Thyroid gland (tissue), 4 donors: Measurements from ENCODE around the gene TP73. TPM values are rescaled to one million over a fixed set of nuclear protein-coding genes. Genes with fewer than 3 reads are reported as not detected.

Experiments
- DNase-seq, 2 donors: peaks; one replicate each; pipeline ENCODE4 v3.0.0-alpha.2; 2019
- H3K27ac ChIP-seq, 3 donors: fragments of 200-600 bp; sonication (generic); 1 replicate in 2 of 3; 2 replicates in 1 of 3; pipeline ENCODE4 v1.5.1; 2016 to 2019; ENCODE audit warnings: mild to moderate bottlenecking in 1 of 3, moderate library complexity in 1 of 3
- H3K27me3 ChIP-seq: fragments of 200-600 bp; sonication (generic); one replicate; pipeline ENCODE4 v1.5.1; 2019
- H3K36me3 ChIP-seq, 2 donors: fragments of 200-600 bp; sonication (generic); one replicate each; pipeline ENCODE4 v1.5.1; 2016 to 2019
- H3K4me1 ChIP-seq, 2 donors: fragments of 200-600 bp; sonication (generic); one replicate each; pipeline ENCODE4 v1.5.1; 2017 to 2019
- H3K4me3 ChIP-seq, 3 donors: fragments of 200-600 bp; sonication (generic); replicated peaks in 1 of 3; 1 replicate in 2 of 3; 2 replicates in 1 of 3; pipeline ENCODE4 v1.5.1; 2016; ENCODE audit warnings: mild to moderate bottlenecking in 1 of 3
- H3K9me3 ChIP-seq: fragments of 200-600 bp; sonication (generic); one replicate; pipeline ENCODE4 v1.5.1; 2017
- POLR2A ChIP-seq, 2 donors: fragments of 450-650 bp; IDR thresholded peaks; one replicate each; pipeline ENCODE4 v1.6.1; 2017; ENCODE audit warnings: antibody characterized with exemption in 2 of 2, mild to moderate bottlenecking in 2 of 2, moderate library complexity in 1 of 2
- WGBS, 2 donors: methylation state at CpG; one replicate each; pipeline ENCODE4 v1.1.5; 2017; 5-methylcytosine and 5-hydroxymethylcytosine counted together
- intact Hi-C: fragments of 100-400 bp; cut with DNase I; formaldehyde crosslinking; loops from one replicate; pipeline ENCODE4 v1.15.1; 2023
- total RNA-seq, 4 donors: library from RNA; depleted of rRNA; stranded (reverse); fragments of >200 nt; gene quantifications; one replicate each; pipeline ENCODE4 v1.2.3, GENCODE V29; 2016
- TF ChIP-seq, protein P1 (sequence below), 6 experiments: fragments of 200-600 bp in 3 of 6; fragments of 450-650 bp in 3 of 6; sonication (generic) in 3 of 6; IDR thresholded peaks; one replicate each; pipeline ENCODE4 v1.5.1; 2016 to 2019; ENCODE audit warnings: antibody characterized with exemption in 6 of 6, mild to moderate bottlenecking in 2 of 6, inconsistent platforms in 1 of 6, moderate library complexity in 1 of 6

The TP73 gene
- total RNA-seq, 4 donors from 2014 or later: 0.33 to 0.49 TPM; not detected in 2

DNA sequence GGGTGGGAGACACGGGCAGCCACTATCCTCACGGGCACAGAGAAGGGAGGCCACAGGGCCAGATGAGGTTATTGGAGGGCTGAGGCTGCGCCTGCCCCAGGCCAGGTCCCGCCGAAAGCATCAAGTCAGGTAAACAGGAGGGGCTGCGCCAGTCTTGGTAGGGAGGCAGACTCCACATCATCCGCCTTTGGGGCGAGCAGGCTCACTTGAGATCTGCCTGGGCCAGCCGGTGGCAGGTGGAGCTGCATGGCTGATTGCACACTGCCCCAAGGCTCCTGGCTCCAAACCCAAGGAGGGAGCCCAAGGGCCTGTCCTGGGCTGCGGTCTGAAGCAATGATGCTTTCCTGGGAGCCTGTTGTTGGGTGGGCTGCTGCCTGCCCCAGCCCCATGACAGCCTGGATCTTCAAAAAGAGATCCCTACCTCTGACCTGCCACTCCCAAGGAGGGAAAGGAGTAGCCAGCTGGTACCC is 124.8 kb downstream of the TP73 start:
- TF ChIP-seq, protein P1, sequence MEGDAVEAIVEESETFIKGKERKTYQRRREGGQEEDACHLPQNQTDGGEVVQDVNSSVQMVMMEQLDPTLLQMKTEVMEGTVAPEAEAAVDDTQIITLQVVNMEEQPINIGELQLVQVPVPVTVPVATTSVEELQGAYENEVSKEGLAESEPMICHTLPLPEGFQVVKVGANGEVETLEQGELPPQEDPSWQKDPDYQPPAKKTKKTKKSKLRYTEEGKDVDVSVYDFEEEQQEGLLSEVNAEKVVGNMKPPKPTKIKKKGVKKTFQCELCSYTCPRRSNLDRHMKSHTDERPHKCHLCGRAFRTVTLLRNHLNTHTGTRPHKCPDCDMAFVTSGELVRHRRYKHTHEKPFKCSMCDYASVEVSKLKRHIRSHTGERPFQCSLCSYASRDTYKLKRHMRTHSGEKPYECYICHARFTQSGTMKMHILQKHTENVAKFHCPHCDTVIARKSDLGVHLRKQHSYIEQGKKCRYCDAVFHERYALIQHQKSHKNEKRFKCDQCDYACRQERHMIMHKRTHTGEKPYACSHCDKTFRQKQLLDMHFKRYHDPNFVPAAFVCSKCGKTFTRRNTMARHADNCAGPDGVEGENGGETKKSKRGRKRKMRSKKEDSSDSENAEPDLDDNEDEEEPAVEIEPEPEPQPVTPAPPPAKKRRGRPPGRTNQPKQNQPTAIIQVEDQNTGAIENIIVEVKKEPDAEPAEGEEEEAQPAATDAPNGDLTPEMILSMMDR (IDR thresholded peaks at IDR 0.05): no peak
- TF ChIP-seq POLR2A (IDR thresholded peaks at IDR 0.05): no peak
- H3K9me3 ChIP-seq: no peaks in the 10 kb centered on the region
- intact Hi-C loops: no loop called here
- H3K27me3 ChIP-seq: no peaks in the 10 kb centered on the region
- peaks cover 22 to 31% of the 10 kb centered on the region in 2 donors for H3K36me3 ChIP-seq
- DNase-seq: peak; percentile 62 to 70
- H3K4me3 ChIP-seq: no peak overlapping the region
- 48% methylated on average over 9 of the region's 10 CpGs; no CpG with 5 or more reads in 1 of the 2 donors for WGBS, 2 donors
- H3K27ac ChIP-seq: peak overlapping the region; percentile 65 to 82 (median 80)
- H3K4me1 ChIP-seq: peaks cover 34 to 48% of the 10 kb centered on the region in 2 donors

DNA sequence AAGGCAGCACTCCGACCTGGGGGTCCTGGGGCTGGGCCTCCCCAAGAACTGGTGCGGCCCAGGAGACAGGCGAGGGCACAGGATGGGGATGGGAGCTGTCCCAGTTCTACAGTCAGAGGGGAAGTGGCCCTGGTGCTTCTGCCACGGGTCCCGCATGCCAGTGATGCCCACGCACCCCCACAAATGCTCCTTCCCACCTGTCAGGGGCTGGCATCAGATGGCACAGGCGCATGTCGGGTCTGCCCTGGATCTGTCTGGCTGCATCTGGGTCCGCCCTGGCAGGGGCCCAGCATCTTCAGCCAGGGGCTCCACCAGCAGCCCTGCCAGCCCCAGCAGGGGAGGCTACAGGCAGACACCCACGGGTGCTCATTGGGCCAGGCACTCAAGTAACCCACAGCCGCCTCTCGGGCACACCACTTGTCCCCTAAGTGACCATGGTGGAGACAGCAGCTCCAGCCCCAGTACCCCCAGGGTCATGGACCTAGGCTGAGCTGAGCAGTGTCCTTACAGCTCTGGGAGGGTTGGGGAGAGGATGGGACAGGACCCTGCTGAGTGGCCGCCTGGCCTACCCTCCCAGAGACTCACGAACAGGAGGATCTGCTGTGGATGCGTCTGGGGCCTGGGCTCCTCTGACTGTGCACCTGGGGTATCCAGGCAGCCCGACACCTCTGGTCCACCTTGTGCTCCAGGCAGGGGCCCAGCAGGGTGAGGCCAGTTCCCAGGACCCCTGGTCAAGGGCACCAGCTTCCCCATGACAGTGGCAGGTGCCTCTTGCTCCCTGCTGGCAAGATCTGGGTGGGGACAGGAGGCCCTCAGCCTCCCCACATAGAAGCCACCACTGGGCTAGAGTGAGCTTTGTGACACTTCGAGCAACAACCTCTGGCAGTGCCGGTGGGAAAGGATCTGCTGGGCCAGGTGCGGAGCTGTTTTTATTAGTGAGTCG is 125.6 kb downstream of the TP73 start:
- Histone ChIP-seq H3K27me3 (no peaks in the 10 kb centered on the region), H3K4me3 (no peak overlapping the region), H3K4me1 (peaks cover 31 to 45% of the 10 kb centered on the region in 2 donors), H3K36me3 (peaks cover 30 to 38% of the 10 kb centered on the region in 2 donors), H3K27ac (peak overlapping the region in 1 of 3 donors; percentile 65), H3K9me3 (no peaks in the 10 kb centered on the region)
- intact Hi-C loops: no loop called here
- no peak for DNase-seq
- WGBS, 2 donors: 78 to 94% methylated on average over 12 to 13 of the region's 20 CpGs
- no peak for TF ChIP-seq POLR2A (IDR thresholded peaks at IDR 0.05)
- TF ChIP-seq, protein P1 (IDR thresholded peaks at IDR 0.05): no peak

DNA sequence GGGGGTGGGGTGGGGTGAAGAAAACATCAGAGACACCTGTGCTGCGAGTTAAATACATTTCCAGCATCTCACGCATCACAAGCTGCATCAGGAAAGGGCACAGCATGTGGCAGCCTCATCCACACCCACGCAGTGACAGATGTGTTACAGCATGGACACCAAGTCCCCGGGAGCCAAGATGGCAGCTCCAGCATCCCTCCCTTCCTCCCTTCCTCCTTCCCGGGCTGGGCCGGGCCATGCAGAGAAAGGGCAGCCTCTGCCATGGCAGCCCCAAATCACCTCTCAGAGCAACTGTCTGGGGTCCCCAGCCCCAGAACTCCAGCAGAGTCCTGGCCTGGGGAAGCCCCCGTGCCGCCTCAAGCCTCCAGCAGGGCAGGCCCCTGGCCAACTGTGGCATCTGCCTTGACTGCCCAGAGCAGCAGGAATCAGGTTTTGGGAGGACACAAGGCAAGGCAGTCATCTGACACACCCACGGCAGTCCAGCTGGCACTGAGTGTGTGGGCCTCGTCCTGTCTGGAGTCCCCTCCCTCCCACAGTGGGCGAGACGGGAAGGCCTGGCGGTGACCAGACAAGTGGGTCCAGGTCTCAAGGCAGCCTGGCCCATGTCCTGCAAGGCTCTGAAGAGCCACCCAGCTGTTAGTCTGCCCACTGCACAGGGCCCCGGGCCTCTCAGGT is 126.4 kb downstream of the TP73 start:
- Histone ChIP-seq H3K36me3 (peaks cover 34 to 44% of the 10 kb centered on the region in 2 donors), H3K27ac (no peak overlapping the region), H3K27me3 (no peaks in the 10 kb centered on the region), H3K9me3 (no peaks in the 10 kb centered on the region), H3K4me3 (no peak overlapping the region), H3K4me1 (peaks cover 28 to 37% of the 10 kb centered on the region in 2 donors)
- WGBS, 2 donors: 60 to 78% methylated on average over 7 to 12 of the region's 14 CpGs
- no peak for TF ChIP-seq POLR2A (IDR thresholded peaks at IDR 0.05)
- TF ChIP-seq, protein P1 (IDR thresholded peaks at IDR 0.05): no peak
- DNase-seq: no peak
- intact Hi-C loops: no loop called here

DNA sequence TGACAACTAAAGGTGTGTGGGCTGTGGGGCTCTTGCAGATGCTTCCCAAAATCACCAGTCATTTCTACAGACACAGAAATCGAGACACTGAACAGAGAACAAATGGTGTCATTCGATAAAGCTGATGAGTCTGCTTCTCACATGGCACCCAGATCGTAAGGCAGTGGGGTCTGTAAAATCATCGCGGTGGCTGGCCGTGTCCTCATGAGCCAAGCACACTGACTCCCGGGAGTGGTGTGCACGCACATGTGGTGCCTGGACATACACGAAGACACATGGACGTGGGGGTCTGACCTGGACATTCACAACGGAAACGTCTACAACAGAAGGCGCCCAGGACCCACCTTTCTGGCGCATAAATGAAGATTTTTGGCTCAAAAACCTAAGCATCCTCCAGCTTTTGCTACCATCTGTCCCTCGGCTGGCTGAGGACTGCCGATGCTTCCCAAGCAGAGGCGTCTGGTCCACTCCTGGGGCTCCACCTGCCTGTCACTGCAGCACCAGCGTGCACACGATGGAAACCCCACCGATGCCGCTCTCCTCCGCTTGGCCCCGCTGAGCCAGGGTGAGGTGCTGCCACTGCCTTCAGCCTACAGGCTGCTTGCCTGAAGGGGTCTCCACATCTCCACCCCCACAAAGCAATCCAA is 127.1 kb downstream of the TP73 start:
- no peak for DNase-seq
- Histone ChIP-seq H3K4me3 (no peak overlapping the region), H3K36me3 (peaks cover 40 to 51% of the 10 kb centered on the region in 2 donors), H3K27ac (no peak overlapping the region), H3K4me1 (peaks cover 28 to 32% of the 10 kb centered on the region in 2 donors), H3K9me3 (no peaks in the 10 kb centered on the region), H3K27me3 (no peaks in the 10 kb centered on the region)
- WGBS, 2 donors: 93 to 94% methylated on average over 23 of the region's 23 CpGs
- TF ChIP-seq, protein P1 (IDR thresholded peaks at IDR 0.05): no peak
- TF ChIP-seq POLR2A (IDR thresholded peaks at IDR 0.05): no peak
- intact Hi-C loops: no loop called here
